Measurements from ENCODE around the gene MRPL51. TPM values are rescaled to one million over a fixed set of nuclear protein-coding genes. Genes with fewer than 3 reads are reported as not detected.

MRPL51 gene
- total and polyA plus RNA-seq, 9 of the 15 experiments (the other 6 are each of a cell fraction or from before 2014, with no cell fraction given), result 127 to 727 (median 208) TPM

- TF ChIP-seq PCBP2 (IDR thresholded peaks at IDR 0.05; ENCODE audit: low read depth, low read length, poor library complexity, severe bottlenecking), result peak; percentile 87
- TF ChIP-seq ZNF695 (CRISPR knock-in tag; IDR thresholded peaks at IDR 0.05), result no peak
- TF ChIP-seq ZBTB7A (IDR thresholded peaks at IDR 0.05; ENCODE audit: borderline replicate concordance, control insufficient read depth, low read depth, low read length), result peak; percentile 71; the same call in 1 of the 2 replicates
- peak; percentile 97 for TF ChIP-seq POLR2AphosphoS5 (IDR thresholded peaks at IDR 0.05; ENCODE audit: control insufficient read depth, insufficient read depth, low read depth, low read length)
- peak; percentile 50; the same call in 1 of the 2 replicates for TF ChIP-seq E2F4 (CRISPR knock-in tag; IDR thresholded peaks at IDR 0.05; ENCODE audit: low read depth)
- peak; percentile 92 for TF ChIP-seq SNIP1 (IDR thresholded peaks at IDR 0.05; ENCODE audit: low read depth)
- TF ChIP-seq SUPT5H (IDR thresholded peaks at IDR 0.05), result peak; percentile 97
- TF ChIP-seq ZBTB11 (CRISPR knock-in tag; IDR thresholded peaks at IDR 0.05), result 0 out of 6 replicates have a peak, but pooled peaks of 1 of the 3 experiments have one; percentile 52
- TF ChIP-seq VEZF1 (CRISPR knock-in tag; IDR thresholded peaks at IDR 0.05), result peak; percentile 84
- TF ChIP-seq ZBTB33 (CRISPR knock-in tag; IDR thresholded peaks at IDR 0.05), result peak; percentile 84
- peak; percentile 56; the same call in 1 of the 2 replicates for TF ChIP-seq CREM (IDR thresholded peaks at IDR 0.05; ENCODE audit: low read depth)
- TF ChIP-seq PRDM10 (IDR thresholded peaks at IDR 0.05; ENCODE audit: partially characterized antibody), result peak; percentile 82
- no peak for TF ChIP-seq ILK (tag; IDR thresholded peaks at IDR 0.05; ENCODE audit: borderline replicate concordance, low read depth)
These were observed 41.0 kb upstream of the MRPL51 start, which contains the start of gene GAPDH (continued) for GRCh38 chr12:6533923-6534694.
